ENCODE measurements around the gene CHCT1.

- no peak for TF ChIP-seq CTCF (IDR thresholded peaks at IDR 0.05; ENCODE audit: insufficient read depth, low read length)
- no peak for TF ChIP-seq GABPA (IDR thresholded peaks at IDR 0.05; ENCODE audit: low read depth)
- TF ChIP-seq REST (IDR thresholded peaks at IDR 0.05; ENCODE audit: insufficient replicate concordance, low read depth), result no peak
These were observed 33.5 kb upstream of the CHCT1 start for GRCh38 chr17:60388742-60389141.

Measured in HL-60 (cell line).